GM12874 (cell line): Measurements from ENCODE around the gene DNAH17.

Experiments
- CTCF ChIP-seq: IDR thresholded peaks from 2 replicates; pipeline ENCODE4 v1.5.1; 2011; ENCODE audit warnings: low read depth, mild to moderate bottlenecking, control low read depth, low read length, moderate library complexity; ENCODE audit not compliant: insufficient read depth

Gene DNAH17

GRCh38 chr17:78407387-78408000 is 169.7 kb downstream of the DNAH17 start:
- no peak for TF ChIP-seq CTCF

- no peak for TF ChIP-seq CTCF
These were observed 170.3 kb downstream of the DNAH17 start for GRCh38 chr17:78406920-78407319.

GRCh38 chr17:78406396-78406795 is 170.8 kb downstream of the DNAH17 start:
- no peak for TF ChIP-seq CTCF

GRCh38 chr17:78403822-78404221 is 173.4 kb downstream of the DNAH17 start:
- no peak for TF ChIP-seq CTCF

GRCh38 chr17:78401891-78402290 is 175.3 kb downstream of the DNAH17 start:
- no peak for TF ChIP-seq CTCF

- no peak for TF ChIP-seq CTCF
These were observed 175.9 kb downstream of the DNAH17 start for GRCh38 chr17:78401246-78401645.

GRCh38 chr17:78400581-78401240 is 176.5 kb downstream of the DNAH17 start:
- TF ChIP-seq CTCF: no peak
